ENCODE measurements around the gene HES3. TPM values are rescaled to one million over a fixed set of nuclear protein-coding genes. Genes with fewer than 3 reads are reported as not detected.

The HES3 gene
- total RNA-seq, 2 experiments from 2014 or later: not detected

- no peak overlapping the region for H2AFZ ChIP-seq (ENCODE audit: low read length)
- TF ChIP-seq CTCF (conservative IDR thresholded peaks at IDR 0.05; ENCODE audit: low read length) (no peak), EZH2phosphoT487 (IDR thresholded peaks at IDR 0.05; ENCODE audit: borderline replicate concordance, low read depth, low read length) (no peak)
- H3K4me3 ChIP-seq (ENCODE audit: low read depth, low read length, poor library complexity, severe bottlenecking): no peak overlapping the region
- ChIA-PET CTCF (ENCODE audit: unreplicated experiment) (interaction anchor here (0.6 kb wide), 1 partner anchor 89 kb away, joined by 3 read pairs; no protein-coding TSS in a partner anchor), POLR2A (interaction anchor here (1.1 kb wide), 1 partner anchor 158 kb away, joined by 4 read pairs; no protein-coding TSS in a partner anchor)
- no peaks in the 10 kb centered on the region for H3K9me2 ChIP-seq (ENCODE audit: insufficient read depth, low read length)
- H3K4me2 ChIP-seq (ENCODE audit: low read length): no peak overlapping the region
- H3K36me3 ChIP-seq (ENCODE audit: insufficient read depth, low read length): no peaks in the 10 kb centered on the region
- no peaks in the 10 kb centered on the region for H3K9me3 ChIP-seq (ENCODE audit: low read length)
- H4K20me1 ChIP-seq (ENCODE audit: insufficient read depth, low read length): no peaks in the 10 kb centered on the region
- DNase-seq (ENCODE audit: low spot score): no peak
- H3K27ac ChIP-seq (ENCODE audit: low read depth, low read length, poor library complexity, severe bottlenecking): no peak overlapping the region
- H3K4me1 ChIP-seq (ENCODE audit: insufficient read depth, low read length, poor library complexity, severe bottlenecking): no peaks in the 10 kb centered on the region
- intact Hi-C loops (cut with micrococcal nuclease; ENCODE audit: unreplicated experiment): loop anchor here (5.0 to 10.0 kb wide), 3 partner anchors 108 to 186 kb away; no protein-coding TSS in a partner anchor
- H3K79me2 ChIP-seq (ENCODE audit: insufficient read depth, low read depth, low read length): no peaks in the 10 kb centered on the region
- BruUV-seq (replicated peaks): no TSS peak
These were observed 5.2 kb downstream of the HES3 start for GRCh38 chr1:6248932-6249738.

GRCh38 chr1:6249739-6250689 lies 6.0 kb downstream of the HES3 start:
- H3K27ac ChIP-seq (ENCODE audit: low read depth, low read length, poor library complexity, severe bottlenecking): no peak overlapping the region
- DNase-seq (ENCODE audit: low spot score): no peak
- H4K20me1 ChIP-seq (ENCODE audit: insufficient read depth, low read length): no peaks in the 10 kb centered on the region
- no TSS peak for BruUV-seq (replicated peaks)
- H3K9me2 ChIP-seq (ENCODE audit: insufficient read depth, low read length): no peaks in the 10 kb centered on the region
- intact Hi-C loops (cut with micrococcal nuclease; ENCODE audit: unreplicated experiment): loop anchor here (5.0 to 10.0 kb wide), 3 partner anchors 107 to 185 kb away; no protein-coding TSS in a partner anchor
- H3K9me3 ChIP-seq (ENCODE audit: low read length): no peaks in the 10 kb centered on the region
- no peak overlapping the region for H2AFZ ChIP-seq (ENCODE audit: low read length)
- H3K4me2 ChIP-seq (ENCODE audit: low read length): no peak overlapping the region
- TF ChIP-seq EZH2phosphoT487 (IDR thresholded peaks at IDR 0.05; ENCODE audit: borderline replicate concordance, low read depth, low read length) (no peak), CTCF (conservative IDR thresholded peaks at IDR 0.05; ENCODE audit: low read length) (no peak)
- no peaks in the 10 kb centered on the region for H3K79me2 ChIP-seq (ENCODE audit: insufficient read depth, low read depth, low read length)
- CTCF ChIA-PET (ENCODE audit: unreplicated experiment): interaction anchor here (0.6 kb wide), 1 partner anchor 89 kb away, joined by 3 read pairs; no protein-coding TSS in a partner anchor
- H3K4me1 ChIP-seq (ENCODE audit: insufficient read depth, low read length, poor library complexity, severe bottlenecking): no peaks in the 10 kb centered on the region
- no peak overlapping the region for H3K4me3 ChIP-seq (ENCODE audit: low read depth, low read length, poor library complexity, severe bottlenecking)
- H3K36me3 ChIP-seq (ENCODE audit: insufficient read depth, low read length): no peaks in the 10 kb centered on the region
- POLR2A ChIA-PET: no interaction called here
